BE2C (cell line): ENCODE measurements around the gene MEPCE.

Experiments
- DNase-seq: peaks from one replicate; pipeline ENCODE4 v3.0.0-alpha.2; 2020
- H3K27me3 ChIP-seq: fragments of 250-450 bp; sonication (Bioruptor Pico); 2 replicates; pipeline ENCODE4 v1.5.1; 2020; ENCODE audit warnings: mild to moderate bottlenecking
- H3K36me3 ChIP-seq: fragments of 250-450 bp; sonication (Bioruptor Pico); 2 replicates; pipeline ENCODE4 v1.5.1; 2020; ENCODE audit warnings: mild to moderate bottlenecking
- H3K4me1 ChIP-seq: fragments of 250-450 bp; sonication (Bioruptor Pico); 2 replicates; pipeline ENCODE4 v1.5.1; 2020
- H3K4me3 ChIP-seq: 2 replicates; pipeline ENCODE4 v1.5.1; 2011; ENCODE audit warnings: low read depth, low read length
- H3K9me3 ChIP-seq: fragments of 250-450 bp; sonication (Bioruptor Pico); 2 replicates; pipeline ENCODE4 v1.5.1; 2020
- TF ChIP-seq, protein P1 (sequence below): IDR thresholded peaks from 2 replicates; pipeline ENCODE4 v1.5.1; 2012; ENCODE audit warnings: mild to moderate bottlenecking, low read depth, low read length

Gene MEPCE

DNA sequence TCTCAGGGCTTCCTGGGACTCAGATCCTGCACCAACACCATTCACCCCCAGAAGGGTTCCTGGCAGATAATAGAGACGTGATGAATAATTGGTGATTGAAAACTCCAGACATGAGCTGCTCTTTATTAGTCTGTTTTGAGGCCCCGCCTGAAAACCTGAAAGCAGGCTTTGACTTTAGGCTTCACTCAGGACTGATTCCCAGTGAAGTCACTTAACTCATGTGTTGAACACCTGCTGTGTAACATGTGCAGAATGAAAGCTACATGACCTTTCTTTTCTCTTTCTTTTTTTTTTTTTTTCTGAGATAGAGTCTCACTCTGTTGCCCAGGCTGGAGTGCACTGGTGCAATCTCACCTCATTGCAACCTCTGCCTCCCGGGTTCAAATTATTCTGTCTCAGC lies 25.6 kb downstream of the MEPCE start:
- H3K4me1 ChIP-seq: no peaks in the 10 kb centered on the region
- H3K27me3 ChIP-seq: no peaks in the 10 kb centered on the region
- no peak overlapping the region for H3K4me3 ChIP-seq
- H3K9me3 ChIP-seq: no peaks in the 10 kb centered on the region
- DNase-seq: no peak
- no peaks in the 10 kb centered on the region for H3K36me3 ChIP-seq
- TF ChIP-seq, protein P1, sequence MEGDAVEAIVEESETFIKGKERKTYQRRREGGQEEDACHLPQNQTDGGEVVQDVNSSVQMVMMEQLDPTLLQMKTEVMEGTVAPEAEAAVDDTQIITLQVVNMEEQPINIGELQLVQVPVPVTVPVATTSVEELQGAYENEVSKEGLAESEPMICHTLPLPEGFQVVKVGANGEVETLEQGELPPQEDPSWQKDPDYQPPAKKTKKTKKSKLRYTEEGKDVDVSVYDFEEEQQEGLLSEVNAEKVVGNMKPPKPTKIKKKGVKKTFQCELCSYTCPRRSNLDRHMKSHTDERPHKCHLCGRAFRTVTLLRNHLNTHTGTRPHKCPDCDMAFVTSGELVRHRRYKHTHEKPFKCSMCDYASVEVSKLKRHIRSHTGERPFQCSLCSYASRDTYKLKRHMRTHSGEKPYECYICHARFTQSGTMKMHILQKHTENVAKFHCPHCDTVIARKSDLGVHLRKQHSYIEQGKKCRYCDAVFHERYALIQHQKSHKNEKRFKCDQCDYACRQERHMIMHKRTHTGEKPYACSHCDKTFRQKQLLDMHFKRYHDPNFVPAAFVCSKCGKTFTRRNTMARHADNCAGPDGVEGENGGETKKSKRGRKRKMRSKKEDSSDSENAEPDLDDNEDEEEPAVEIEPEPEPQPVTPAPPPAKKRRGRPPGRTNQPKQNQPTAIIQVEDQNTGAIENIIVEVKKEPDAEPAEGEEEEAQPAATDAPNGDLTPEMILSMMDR: no peak

DNA sequence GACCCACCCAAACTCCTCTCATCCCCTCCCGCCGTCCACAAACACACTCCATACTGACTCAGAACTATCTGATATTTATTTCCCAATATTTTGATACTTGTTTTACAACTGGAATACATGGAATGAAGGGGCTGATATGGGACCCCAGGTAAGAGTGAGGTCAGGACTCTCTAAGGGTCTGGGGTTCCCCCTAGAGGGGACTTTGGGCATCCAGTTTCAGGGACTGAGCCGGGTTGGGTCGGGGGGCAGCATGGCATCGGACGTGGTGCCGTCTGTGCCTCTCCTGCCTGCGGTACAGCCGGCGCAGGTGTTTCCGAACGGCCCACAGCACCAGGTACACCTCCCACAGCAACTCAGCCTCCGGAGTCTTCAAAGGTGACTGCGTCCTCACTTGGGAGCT lies 26.9 kb downstream of the MEPCE start:
- Histone ChIP-seq H3K9me3 (no peaks in the 10 kb centered on the region), H3K36me3 (no peaks in the 10 kb centered on the region), H3K4me1 (no peaks in the 10 kb centered on the region), H3K4me3 (no peak overlapping the region), H3K27me3 (no peaks in the 10 kb centered on the region)
- DNase-seq: no peak
- TF ChIP-seq, protein P1: 0 out of 2 replicates have a peak, but pooled peaks have one; percentile 16

DNA sequence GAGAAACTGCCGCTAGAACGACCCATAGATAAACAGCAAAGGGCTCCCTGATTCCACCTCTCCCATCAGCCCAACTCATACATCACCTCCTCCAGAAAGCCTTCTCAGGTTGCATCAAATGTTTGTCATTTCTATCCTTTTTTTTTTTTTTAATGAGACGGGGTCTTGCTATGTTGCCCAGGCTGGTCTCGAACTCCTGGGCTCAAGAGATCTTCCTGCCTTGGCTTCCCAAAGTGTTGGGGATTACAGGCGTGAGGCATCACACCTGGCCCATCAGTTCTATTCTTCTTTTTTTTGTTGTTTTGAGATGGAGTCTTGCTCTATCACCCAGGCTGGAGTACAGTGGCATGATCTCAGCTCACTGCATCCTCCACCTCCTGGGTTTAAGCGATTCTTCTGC lies 27.4 kb downstream of the MEPCE start:
- H3K9me3 ChIP-seq: no peaks in the 10 kb centered on the region

DNA sequence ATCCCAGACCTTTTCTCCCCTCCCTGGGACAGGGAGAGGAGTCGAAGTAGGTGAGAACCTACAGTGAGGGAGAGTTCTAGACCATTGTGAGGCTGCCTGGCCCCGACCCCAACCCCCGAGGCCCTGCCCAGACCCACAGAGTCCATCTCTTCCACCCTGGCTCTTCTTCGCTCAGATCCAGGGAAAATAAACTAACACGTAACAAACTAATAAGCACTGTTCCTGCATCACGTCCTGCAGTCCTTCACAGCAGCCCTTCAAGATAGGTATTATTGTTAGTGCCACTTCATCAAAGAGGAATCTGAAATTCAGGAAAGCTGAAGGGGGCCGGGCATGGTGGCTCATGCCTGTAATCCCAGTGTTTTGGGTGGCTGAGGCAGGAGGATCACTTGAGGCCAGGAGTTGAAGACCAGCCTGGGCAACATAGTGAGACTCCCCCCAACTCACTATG lies 34.6 kb downstream of the MEPCE start, which contains the start of gene SPACDR:
Gene SPACDR, minus strand, starts transcription at position 51 of the 451 bp plus-strand sequence. CDS start 235 bp downstream, outside the sequence.
- no peaks in the 10 kb centered on the region for H3K36me3 ChIP-seq
- H3K4me3 ChIP-seq: no peak within 1 kb of the TSS
- no peaks in the 10 kb centered on the region for H3K9me3 ChIP-seq
- TF ChIP-seq, protein P1: no peak
- H3K27me3 ChIP-seq: no peaks in the 10 kb centered on the region
- no peak for DNase-seq
- H3K4me1 ChIP-seq: no peaks in the 10 kb centered on the region

More for the DNA sequence above, 27.4 kb downstream of the MEPCE start:
- DNase-seq: no peak
- Histone ChIP-seq H3K4me3 (no peak overlapping the region), H3K27me3 (no peaks in the 10 kb centered on the region), H3K36me3 (no peaks in the 10 kb centered on the region), H3K4me1 (no peaks in the 10 kb centered on the region)
- TF ChIP-seq, protein P1: no peak

DNA sequence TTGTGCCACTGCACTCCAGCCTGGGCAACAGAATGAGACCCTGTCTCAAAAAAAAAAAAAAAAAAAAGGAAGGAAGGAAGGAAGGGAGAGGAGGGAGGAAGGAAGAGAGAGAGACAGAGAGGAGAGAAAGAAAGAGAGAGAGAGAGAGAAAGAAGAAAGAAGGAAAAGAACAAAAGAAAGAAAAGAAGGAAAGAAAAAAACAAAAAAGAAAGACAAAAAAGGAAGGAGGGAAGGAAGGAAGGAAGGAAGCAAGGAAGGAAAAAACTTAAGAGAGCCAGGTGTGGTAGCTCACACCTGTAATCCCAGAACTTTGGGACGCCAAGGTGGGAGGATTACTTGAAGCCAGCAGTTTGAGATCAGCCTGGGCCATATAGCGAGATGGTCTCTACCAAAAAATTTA lies 35.2 kb downstream of the MEPCE start:
- H3K4me3 ChIP-seq: no peak overlapping the region
- H3K4me1 ChIP-seq: peaks cover 3% of the 10 kb centered on the region
- no peaks in the 10 kb centered on the region for H3K36me3 ChIP-seq
- H3K9me3 ChIP-seq: no peaks in the 10 kb centered on the region
- TF ChIP-seq, protein P1: no peak
- no peak for DNase-seq
- no peaks in the 10 kb centered on the region for H3K27me3 ChIP-seq

DNA sequence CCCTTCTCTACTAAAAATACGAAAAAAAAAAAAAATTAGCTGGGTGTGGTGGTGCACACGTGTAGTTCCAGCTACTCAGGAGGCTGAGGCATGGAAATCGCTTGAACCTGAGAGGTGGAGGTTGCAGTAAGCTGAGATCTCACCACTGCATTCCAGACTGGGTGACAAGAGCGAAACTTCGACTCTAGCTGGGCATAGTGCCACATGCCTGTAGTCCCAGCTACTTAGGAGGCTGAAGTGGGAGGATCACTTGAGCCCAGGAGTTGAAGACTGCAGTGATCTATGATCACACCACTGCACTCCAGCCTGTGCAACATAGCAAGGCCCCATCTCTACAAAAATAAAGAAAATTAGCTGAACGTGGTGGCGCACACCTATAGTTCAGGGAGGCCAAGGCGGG lies 35.7 kb downstream of the MEPCE start:
- Histone ChIP-seq H3K9me3 (no peaks in the 10 kb centered on the region), H3K4me1 (peaks cover 3% of the 10 kb centered on the region), H3K4me3 (no peak overlapping the region), H3K36me3 (no peaks in the 10 kb centered on the region; the same call in 1 of the 2 replicates), H3K27me3 (no peaks in the 10 kb centered on the region)
- TF ChIP-seq, protein P1: no peak
- no peak for DNase-seq
